GM20000 (cell line): ENCODE measurements around the gene ANKRD13D.

Experiments
- DNase-seq: peaks from one replicate; pipeline ENCODE4 v3.0.0; 2012; ENCODE audit warnings: low spot score
- TF ChIP-seq, protein P1 (sequence below): IDR thresholded peaks from 2 replicates; pipeline ENCODE4 v1.5.1; 2012; ENCODE audit warnings: mild to moderate bottlenecking, control low read depth; ENCODE audit errors: extremely low read depth, missing control alignments

ANKRD13D gene

DNA sequence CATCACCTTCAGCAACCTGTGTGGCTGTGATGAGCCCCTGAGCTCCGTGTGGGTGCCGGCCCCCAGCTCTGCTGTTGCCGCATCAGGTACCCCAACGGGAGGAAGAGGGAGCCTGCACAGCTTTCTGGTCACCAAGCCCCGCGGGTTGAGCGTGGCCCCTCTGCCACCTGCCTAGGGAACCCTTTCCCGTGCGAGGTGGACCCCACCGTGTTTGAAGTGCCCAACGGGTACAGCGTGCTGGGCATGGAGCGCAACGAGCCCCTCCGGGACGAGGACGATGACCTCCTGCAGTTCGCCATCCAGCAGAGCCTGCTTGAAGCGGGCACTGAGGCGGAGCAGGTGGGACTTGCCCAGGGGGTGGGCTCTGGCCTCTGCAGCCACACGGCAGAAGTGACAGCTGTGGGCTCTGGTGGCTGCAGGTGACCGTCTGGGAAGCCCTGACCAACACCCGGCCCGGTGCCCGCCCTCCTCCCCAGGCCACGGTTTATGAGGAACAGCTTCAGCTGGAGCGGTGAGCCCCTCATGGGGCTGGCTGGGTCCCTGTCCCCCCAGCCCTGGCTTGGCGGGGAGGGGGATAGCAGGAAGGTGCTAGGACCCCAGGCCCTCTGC lies 12.3 kb downstream of the ANKRD13D start:
- TF ChIP-seq, protein P1, sequence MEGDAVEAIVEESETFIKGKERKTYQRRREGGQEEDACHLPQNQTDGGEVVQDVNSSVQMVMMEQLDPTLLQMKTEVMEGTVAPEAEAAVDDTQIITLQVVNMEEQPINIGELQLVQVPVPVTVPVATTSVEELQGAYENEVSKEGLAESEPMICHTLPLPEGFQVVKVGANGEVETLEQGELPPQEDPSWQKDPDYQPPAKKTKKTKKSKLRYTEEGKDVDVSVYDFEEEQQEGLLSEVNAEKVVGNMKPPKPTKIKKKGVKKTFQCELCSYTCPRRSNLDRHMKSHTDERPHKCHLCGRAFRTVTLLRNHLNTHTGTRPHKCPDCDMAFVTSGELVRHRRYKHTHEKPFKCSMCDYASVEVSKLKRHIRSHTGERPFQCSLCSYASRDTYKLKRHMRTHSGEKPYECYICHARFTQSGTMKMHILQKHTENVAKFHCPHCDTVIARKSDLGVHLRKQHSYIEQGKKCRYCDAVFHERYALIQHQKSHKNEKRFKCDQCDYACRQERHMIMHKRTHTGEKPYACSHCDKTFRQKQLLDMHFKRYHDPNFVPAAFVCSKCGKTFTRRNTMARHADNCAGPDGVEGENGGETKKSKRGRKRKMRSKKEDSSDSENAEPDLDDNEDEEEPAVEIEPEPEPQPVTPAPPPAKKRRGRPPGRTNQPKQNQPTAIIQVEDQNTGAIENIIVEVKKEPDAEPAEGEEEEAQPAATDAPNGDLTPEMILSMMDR = no peak
- DNase-seq = no peak

- TF ChIP-seq, protein P1 = no peak
- DNase-seq = no peak
These were observed 12.9 kb downstream of the ANKRD13D start for GRCh38 chr11:67301951-67302516.

- DNase-seq = no peak
- TF ChIP-seq, protein P1 = no peak
These were observed 13.5 kb downstream of the ANKRD13D start for GRCh38 chr11:67302571-67303131.

GRCh38 chr11:67303132-67303834 lies 14.2 kb downstream of the ANKRD13D start, which contains the start of gene SSH3:
TSS of gene SSH3 (plus strand) at chr11:67303530. CDS start at chr11:67303626, 96 bp downstream.
- no peak for DNase-seq
- TF ChIP-seq, protein P1 = no peak

- TF ChIP-seq, protein P1 = no peak
- no peak for DNase-seq
These were observed 14.8 kb downstream of the ANKRD13D start for GRCh38 chr11:67303835-67304411.

DNA sequence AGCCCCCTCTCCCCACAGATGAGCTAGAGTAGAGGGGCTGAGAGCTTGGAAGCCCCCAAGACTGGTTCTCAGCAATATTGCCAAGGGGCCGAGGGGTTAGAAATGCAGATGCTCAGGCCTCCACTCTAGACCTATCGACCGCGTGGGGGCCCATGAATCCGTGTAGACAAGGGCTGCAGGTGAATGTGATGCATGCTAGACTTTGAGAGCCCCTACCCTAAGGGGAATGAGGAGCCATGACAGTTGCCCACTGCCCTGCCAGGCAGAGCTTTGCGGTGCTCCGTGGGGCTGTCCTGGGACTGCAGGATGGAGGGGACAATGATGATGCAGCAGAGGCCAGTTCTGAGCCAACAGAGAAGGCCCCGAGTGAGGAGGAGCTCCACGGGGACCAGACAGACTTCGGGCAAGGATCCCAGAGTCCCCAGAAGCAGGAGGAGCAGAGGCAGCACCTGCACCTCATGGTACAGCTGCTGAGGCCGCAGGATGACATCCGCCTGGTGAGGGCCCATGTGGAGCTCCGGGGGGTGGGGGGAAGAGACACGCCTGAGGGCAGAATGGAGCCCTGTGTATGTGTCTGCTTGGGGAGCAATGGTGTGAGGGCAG lies 15.5 kb downstream of the ANKRD13D start:
- TF ChIP-seq, protein P1 = no peak
- DNase-seq = no peak
